Heart right ventricle (tissue), 16 donors: ENCODE data around the gene HTT. TPM values are rescaled to one million over a fixed set of nuclear protein-coding genes. Genes with fewer than 3 reads are reported as not detected.

Experiments
- ATAC-seq, 8 donors: fragments of 200-7000 bp; cut with Tn5 transposase; one replicate each; pipeline ENCODE4 v1.9.1; 2020; ENCODE audit warnings: mild to moderate bottlenecking in 8 of 8, moderate library complexity in 8 of 8, moderate number of reproducible peaks in 1 of 8
- DNase-seq, 2 donors: peaks; one replicate each; pipeline ENCODE4 v3.0.0-alpha.2; 2020
- H3K27ac ChIP-seq, 10 donors: fragments of 200-600 bp; sonication (generic) in 2 of 10; one replicate each; pipeline versions ENCODE4 v1.5.0 to v1.8.0; 2020 to 2022; ENCODE audit warnings: mild to moderate bottlenecking in 3 of 10
- H3K27me3 ChIP-seq, 7 donors: fragments of 200-600 bp; one replicate each; pipeline ENCODE4 v1.8.0; 2021 to 2022; ENCODE audit warnings: mild to moderate bottlenecking in 2 of 7
- H3K36me3 ChIP-seq, 9 donors: fragments of 200-600 bp; sonication (generic) in 1 of 9; one replicate each; pipeline versions ENCODE4 v1.5.0 to v1.8.0; 2020 to 2022; ENCODE audit warnings: mild to moderate bottlenecking in 2 of 9
- H3K4me1 ChIP-seq, 9 donors: fragments of 200-600 bp; sonication (generic) in 1 of 9; one replicate each; pipeline versions ENCODE4 v1.5.0 to v1.8.0; 2020 to 2022; ENCODE audit warnings: mild to moderate bottlenecking in 4 of 9
- H3K4me3 ChIP-seq, 10 donors: fragments of 200-600 bp; sonication (generic) in 2 of 10; one replicate each; pipeline versions ENCODE4 v1.5.0 to v1.8.0; 2020 to 2022; ENCODE audit warnings: mild to moderate bottlenecking in 7 of 10, moderate library complexity in 2 of 10
- H3K9me3 ChIP-seq, 11 donors: fragments of 200-600 bp in 10 of 11; sonication (generic) in 2 of 11; one replicate each; pipeline versions ENCODE4 v1.5.0 to v1.8.0; 2013 to 2022; ENCODE audit warnings: mild to moderate bottlenecking in 2 of 11, control low read depth in 1 of 11, moderate library complexity in 1 of 11
- WGBS, 2 donors: extraction: QIAGEN DNeasy Blood & Tissue Kit; methylation state at CpG; one replicate each; pipeline ENCODE4 v1.1.7; 2013; ENCODE audit warnings: inconsistent platforms in 1 of 2; 5-methylcytosine and 5-hydroxymethylcytosine counted together
- intact Hi-C, 10 donors: fragments of 100-400 bp; cut with DNase I; formaldehyde crosslinking; loops; one replicate each; pipeline versions ENCODE4 v1.11.1 to v1.14.2; 2022
- polyA plus RNA-seq, 2 donors: library from polyadenylated mRNA; stranded (reverse); fragments of 200-250 nt; gene quantifications; one replicate each; pipeline ENCODE4 v1.2.3, GENCODE V29; 2013
- total RNA-seq, 10 donors: library from RNA; stranded (reverse); fragmentation: NEBNext Ultra II Directional in 3 of 10; extraction: Animal tissue kit (Norgen Biotek cat#: 25700) in 3 of 10; gene quantifications; one replicate each; pipeline versions ENCODE4 v1.2.1 to v1.2.4, GENCODE V29; 2021 to 2023
- TF ChIP-seq, protein P1 (sequence below), 9 donors: fragments of 200-600 bp; sonication (generic) in 2 of 9; IDR thresholded peaks; one replicate each; pipeline versions ENCODE4 v1.5.0 to v1.8.0; 2021 to 2022; ENCODE audit warnings: antibody characterized with exemption in 9 of 9, mild to moderate bottlenecking in 5 of 9, moderate library complexity in 1 of 9
- donor health status: Arrhythmogenic right ventricular cardiomyopathy.
- donor health status: ischemic (EF 13 %, LVEDD 7.1; RV severe dilation, severe dysfunction).
- donor health status: healthy with polysubstance abuse.
- donor health status: DM: no; HTN: yes; CAD: no.
- donor health status: DM: no; HTN: no; CAD: no.
- donor health status: ischemic (EF 25% LVEDD 6.9; RV normal size, moderate dysfunction).
- donor health status: ischemic (EF 25% LVEDD 5.7; RV mildly dilated, moderate dysfunction).
- donor health status: healthy.
- donor health status: DM: yes; HTN: yes; CAD: no.
- donor health status: Ischemic cardiomyopathy.
- donor health status: ischemic (EF 35%, LVEDD 5.7; RV mildly dilated, moderate dysfunction).
- donor health status: nonischemic (EF 11% LVEDD 7.7; RV severe dilation, severe dysfunction).
- donor health status: DM: yes; HTN: yes; CAD: no.
- donor health status: PGD.
- donor health status: ischemic (EF 29% LVEDD 5.4; RV normal size, mild dysfunction).
- donor health status: nonischemic (EF 23%, LVEDD 6.1; RV moderate dilation, normal function).

The HTT gene
- total and polyA plus RNA-seq, 12 donors = 6.3 to 34.0 (median 24.1) TPM

DNA sequence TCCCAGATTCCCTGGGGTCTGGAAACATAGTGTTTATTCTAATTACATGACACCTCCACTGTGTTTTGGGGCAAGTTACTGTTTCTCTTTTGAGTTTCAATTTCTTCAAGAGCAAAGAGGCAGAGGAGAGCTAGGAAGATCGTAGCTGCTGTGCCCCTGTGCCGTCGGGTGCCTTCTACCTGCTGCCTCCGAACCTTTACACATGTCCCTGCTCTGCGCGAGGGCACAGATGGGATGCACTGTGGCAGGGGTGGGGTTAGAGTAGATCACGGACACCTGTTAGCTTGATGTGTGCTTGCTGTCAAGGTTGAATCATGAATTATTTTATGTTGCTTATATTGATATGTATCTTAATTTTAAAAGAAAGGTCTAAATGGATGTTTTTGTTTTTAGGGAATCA, 103.4 kb downstream of the HTT start:
- H3K4me1 ChIP-seq = no peaks in the 10 kb centered on the region
- TF ChIP-seq, protein P1, sequence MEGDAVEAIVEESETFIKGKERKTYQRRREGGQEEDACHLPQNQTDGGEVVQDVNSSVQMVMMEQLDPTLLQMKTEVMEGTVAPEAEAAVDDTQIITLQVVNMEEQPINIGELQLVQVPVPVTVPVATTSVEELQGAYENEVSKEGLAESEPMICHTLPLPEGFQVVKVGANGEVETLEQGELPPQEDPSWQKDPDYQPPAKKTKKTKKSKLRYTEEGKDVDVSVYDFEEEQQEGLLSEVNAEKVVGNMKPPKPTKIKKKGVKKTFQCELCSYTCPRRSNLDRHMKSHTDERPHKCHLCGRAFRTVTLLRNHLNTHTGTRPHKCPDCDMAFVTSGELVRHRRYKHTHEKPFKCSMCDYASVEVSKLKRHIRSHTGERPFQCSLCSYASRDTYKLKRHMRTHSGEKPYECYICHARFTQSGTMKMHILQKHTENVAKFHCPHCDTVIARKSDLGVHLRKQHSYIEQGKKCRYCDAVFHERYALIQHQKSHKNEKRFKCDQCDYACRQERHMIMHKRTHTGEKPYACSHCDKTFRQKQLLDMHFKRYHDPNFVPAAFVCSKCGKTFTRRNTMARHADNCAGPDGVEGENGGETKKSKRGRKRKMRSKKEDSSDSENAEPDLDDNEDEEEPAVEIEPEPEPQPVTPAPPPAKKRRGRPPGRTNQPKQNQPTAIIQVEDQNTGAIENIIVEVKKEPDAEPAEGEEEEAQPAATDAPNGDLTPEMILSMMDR (IDR thresholded peaks at IDR 0.05) = no peak

DNA sequence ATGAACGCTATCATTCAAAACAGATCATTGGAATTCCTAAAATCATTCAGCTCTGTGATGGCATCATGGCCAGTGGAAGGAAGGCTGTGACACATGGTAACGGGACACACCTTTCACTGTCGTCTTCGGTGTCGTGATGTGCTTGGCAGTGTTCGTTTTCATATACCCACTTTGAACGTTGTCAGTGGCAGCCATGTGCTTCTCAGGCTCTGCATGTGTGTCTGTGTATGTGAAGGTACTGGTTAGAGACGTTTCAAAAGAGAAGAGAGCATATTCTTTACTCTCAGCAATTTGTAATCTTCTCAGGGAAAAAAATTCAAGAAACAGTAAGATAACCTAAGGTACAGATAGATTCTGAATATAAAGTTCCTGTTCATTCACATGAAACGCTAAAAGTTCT, 103.9 kb downstream of the HTT start:
- Histone ChIP-seq H3K4me1 (no peaks in the 10 kb centered on the region), H3K36me3 (peaks cover 0 to 100% (median 57%) of the 10 kb centered on the region in 9 donors), H3K27me3 (no peaks in the 10 kb centered on the region), H3K4me3 (no peak overlapping the region), H3K9me3 (no peaks in the 10 kb centered on the region), H3K27ac (no peak overlapping the region)
- TF ChIP-seq, protein P1 (IDR thresholded peaks at IDR 0.05) = no peak
- DNase-seq (no peak), ATAC-seq (no peak)
- WGBS, 2 donors = 91 to 93% methylated on average over 9 of the region's 9 CpGs
- intact Hi-C loops = no loop called here

More for the DNA sequence above, 103.4 kb downstream of the HTT start:
- Histone ChIP-seq H3K9me3 (no peaks in the 10 kb centered on the region), H3K4me3 (no peak overlapping the region), H3K27me3 (no peaks in the 10 kb centered on the region), H3K36me3 (peaks cover 0 to 100% (median 57%) of the 10 kb centered on the region in 9 donors), H3K27ac (no peak overlapping the region)
- intact Hi-C loops = no loop called here
- no peak for ATAC-seq
- no peak for DNase-seq
- 96 to 98% methylated on average over 7 of the region's 7 CpGs for WGBS, 2 donors

DNA sequence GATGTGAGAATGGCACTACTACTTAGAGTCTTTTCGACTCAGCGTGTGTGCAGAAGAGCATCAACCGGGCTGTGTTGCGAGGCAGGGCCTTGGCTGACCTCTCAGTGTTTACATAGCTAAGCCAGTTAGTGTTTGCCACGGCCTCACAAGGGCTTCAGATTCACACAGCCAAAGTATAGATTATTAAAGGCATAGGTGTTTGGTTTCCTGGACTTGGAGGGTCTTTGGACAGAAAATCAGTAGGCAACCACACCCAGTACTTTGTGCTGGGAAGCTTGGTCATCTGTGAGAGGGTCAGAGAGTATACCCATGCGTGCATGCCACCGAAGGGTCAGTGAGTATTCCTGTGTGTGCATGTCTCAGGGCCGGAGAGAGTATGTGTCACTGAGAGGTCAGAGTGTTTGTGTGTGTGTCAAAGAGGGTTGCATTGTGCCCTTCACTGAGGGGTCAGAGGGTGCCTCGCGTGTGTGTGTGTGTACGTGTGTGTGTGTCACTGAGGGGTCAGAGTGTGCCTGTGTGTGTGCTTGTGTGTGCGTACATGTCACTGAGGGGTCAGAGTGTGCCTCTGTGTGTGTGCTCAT, 104.7 kb downstream of the HTT start:
- ATAC-seq = peak in 1 of 8 donors; percentile 31
- H3K27ac ChIP-seq = no peak overlapping the region
- intact Hi-C loops = no loop called here
- H3K27me3 ChIP-seq = no peaks in the 10 kb centered on the region
- TF ChIP-seq, protein P1 (IDR thresholded peaks at IDR 0.05) = no peak
- H3K9me3 ChIP-seq = no peaks in the 10 kb centered on the region
- H3K36me3 ChIP-seq = peaks cover 0 to 100% (median 55%) of the 10 kb centered on the region in 9 donors
- H3K4me3 ChIP-seq = no peak overlapping the region
- DNase-seq = no peak
- WGBS, 2 donors = 90 to 93% methylated on average over 12 of the region's 12 CpGs
- no peaks in the 10 kb centered on the region for H3K4me1 ChIP-seq

DNA sequence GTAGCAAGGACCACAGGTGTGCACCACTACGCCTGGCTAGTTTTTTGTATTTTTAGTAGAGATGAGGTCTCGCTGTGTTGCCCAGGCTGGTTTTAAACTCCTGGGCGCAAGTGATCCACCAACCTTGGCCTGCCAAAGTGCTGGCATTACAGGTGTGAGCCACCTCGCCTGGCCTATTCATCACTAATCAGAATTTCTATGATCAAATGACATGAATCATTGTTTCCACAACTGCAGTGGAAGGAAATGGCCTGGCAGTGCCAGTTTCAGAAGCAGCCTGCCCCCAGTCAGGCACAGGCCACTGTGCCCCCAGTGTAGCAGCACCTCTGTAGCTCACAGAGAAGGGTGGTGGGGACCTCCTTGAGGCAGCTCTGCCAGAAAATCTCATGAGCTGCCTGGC, 108.5 kb downstream of the HTT start:
- no peak for ATAC-seq
- peaks cover 0 to 99% (median 69%) of the 10 kb centered on the region in 9 donors for H3K36me3 ChIP-seq
- no peak overlapping the region for H3K27ac ChIP-seq
- no peak for DNase-seq
- H3K4me3 ChIP-seq = no peak overlapping the region
- no peaks in the 10 kb centered on the region for H3K9me3 ChIP-seq
- no peaks in the 10 kb centered on the region for H3K27me3 ChIP-seq
- intact Hi-C loops = no loop called here
- no peaks in the 10 kb centered on the region for H3K4me1 ChIP-seq
- TF ChIP-seq, protein P1 (IDR thresholded peaks at IDR 0.05) = no peak
- WGBS, 2 donors = 98 to 99% methylated on average over 4 of the region's 4 CpGs
